Stimulated activated CD8-positive, alpha-beta memory T cell treated with anti-CD3 and anti-CD28 coated beads, Interleukin-4, amount 100 ng/mL, for 24 hours (primary cell): ENCODE results near the gene CROCC2.

Source experiments
- DNase-seq: peaks from one replicate; pipeline ENCODE4 v3.0.0-alpha.2; 2020; ENCODE audit warnings: low read depth

CROCC2 gene

GRCh38 chr2:241015439-241015838 lies 109.3 kb downstream of the CROCC2 start:
- no peak for DNase-seq

- DNase-seq: no peak
Observed at GRCh38 chr2:241017228-241017940, 111.2 kb downstream of the CROCC2 start.

GRCh38 chr2:241018051-241018891 lies 112.1 kb downstream of the CROCC2 start:
- no peak for DNase-seq

DNA sequence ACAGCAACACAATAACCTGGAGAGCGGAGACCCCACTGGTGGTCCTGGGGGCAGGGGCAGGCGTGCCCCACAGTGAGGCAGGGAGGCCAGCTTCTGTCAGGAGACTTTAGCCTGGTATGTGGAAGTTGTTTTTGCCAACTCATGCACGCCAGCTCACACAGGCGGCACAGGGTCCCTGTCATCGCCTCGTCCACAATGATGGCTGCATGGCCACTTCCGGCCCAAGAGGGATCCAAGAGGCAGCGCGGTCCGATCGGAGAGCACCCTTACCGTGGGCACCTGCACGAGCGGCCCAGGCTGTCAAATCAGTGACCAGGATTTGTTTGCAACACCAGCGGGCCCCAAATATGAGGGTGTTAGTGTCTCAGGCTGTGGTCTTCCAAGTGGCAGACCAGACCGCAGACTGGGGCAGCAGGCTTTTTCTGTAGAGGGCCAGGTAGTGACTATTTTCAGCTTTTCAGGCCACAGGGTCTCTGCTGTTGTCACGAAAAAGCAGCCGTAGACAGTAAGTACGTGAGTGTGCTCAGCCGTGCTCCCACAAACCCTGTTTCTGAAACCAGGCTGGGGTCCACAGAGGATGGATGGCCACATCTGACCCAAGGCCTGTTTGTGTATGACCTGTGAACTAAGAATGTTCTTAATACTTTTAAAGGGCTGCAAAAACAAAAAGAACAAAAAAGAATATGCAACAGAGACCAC lies 113.5 kb downstream of the CROCC2 start:
- DNase-seq: no peak

DNA sequence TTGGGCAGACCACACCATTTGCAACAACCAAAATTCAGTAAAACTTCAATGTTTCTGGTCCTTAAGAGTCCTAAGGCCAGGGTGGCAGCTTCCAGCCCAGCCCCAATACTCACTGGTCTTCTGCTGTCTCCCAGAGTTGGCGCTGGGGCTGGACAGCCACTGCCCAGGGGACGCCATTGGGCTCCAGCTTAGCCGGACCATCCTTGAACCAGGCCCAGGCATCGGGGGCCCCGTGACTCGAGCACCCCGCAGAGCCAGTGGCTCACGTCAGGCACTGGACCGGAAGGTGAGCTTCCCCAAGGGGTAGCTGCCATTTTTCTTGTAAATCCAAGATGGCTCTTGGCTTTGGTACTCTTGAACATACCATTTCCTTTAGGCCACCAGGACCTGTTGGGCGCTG lies 114.1 kb downstream of the CROCC2 start:
- no peak for DNase-seq

DNA sequence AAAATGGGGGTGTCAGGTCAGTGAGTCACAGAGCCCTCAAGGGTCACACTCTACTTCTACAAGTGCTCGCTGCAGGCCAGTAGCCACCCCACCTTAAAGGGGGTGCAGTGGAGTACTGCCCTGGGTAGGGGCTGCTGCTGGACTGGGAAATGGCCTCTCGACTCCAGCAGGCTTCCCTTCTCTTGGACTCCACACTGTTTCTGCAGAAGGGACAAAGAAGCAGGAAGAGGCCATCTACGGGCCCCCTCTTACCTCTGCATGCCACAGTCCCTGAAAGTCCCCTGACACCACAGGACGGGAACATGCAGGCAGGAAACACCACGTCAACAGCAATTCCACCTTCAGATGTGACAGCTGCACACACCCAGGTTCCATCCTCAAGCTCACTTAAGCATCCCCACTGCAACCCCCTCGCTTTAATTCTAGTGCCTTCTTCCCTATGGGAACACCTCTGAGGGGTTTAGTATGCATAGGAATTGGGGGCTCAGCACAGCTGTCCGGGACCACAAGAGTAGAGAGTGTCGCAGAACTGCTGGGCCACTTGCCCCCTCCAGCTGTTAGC lies 114.6 kb downstream of the CROCC2 start:
- no peak for DNase-seq

DNA sequence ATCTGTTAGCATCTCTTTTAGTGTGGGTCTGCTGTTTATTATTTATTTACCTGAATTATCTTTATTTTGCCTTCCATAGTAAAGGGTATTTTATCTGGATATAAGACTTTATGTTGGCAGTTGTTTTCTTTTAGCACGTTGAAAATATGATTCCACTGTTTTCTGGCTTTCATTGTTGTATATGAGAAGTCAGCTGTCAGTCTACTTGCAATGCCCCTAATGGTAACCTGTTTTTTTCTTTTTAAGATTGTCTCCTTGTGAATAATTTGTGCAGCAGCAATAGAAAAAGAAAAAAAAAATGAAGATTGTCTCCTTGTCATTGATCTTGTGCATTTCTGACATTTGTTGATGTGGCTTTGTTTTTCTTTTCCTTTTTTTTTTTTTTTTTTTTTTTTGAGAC lies 119.5 kb downstream of the CROCC2 start:
- DNase-seq: no peak

DNA sequence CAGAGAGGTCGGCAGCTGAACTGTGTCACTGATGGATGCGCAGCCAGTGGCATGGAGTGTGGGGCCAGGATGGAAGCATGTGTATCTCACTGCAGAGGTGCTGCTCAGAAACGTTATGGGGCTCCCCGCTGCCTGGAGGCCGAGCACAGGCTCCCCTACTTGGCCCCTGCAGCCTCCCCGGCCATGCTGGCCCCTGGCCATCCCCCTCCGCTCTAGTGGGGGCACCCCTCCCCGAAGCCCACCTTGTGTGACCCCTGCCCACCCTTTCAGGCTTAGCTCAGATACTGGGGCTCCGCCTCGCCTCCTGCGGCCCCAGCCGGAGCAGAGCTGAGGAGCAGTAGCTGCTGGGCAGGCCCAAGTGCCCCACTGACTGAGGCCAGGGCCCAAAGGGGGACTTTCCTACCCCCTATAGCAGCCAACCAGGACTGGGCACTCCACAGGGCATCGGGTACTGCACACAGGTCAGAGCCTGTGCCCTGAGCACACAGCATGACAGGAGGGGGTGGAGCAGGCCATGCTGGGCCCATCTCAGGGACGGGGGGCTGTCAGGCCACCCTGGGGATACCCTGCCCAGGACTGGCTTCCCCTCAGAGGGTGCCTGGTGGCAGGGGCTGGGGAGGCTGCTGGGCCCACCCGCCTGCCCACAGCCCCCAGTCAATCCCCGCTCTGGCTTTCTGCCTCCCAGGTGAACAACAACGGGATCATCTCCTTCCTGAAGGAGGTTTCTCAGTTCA lies 123.6 kb downstream of the CROCC2 start:
- no peak for DNase-seq

DNA sequence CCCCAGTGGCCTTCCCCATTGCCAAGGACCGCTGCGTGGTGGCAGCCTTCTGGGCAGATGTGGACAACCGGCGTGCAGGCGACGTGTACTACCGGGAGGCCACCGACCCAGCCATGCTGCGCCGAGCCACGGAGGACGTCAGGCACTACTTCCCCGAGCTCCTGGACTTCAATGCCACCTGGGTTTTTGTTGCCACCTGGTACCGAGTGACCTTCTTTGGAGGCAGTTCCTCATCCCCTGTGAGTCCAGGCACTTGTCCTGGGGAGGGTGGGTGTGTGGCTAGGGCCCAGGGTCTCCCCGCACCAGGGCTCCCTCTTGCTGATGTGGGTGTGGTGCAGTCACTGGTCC lies 124.2 kb downstream of the CROCC2 start:
- no peak for DNase-seq

- no peak for DNase-seq
Observed at GRCh38 chr2:241030883-241031282, 124.7 kb downstream of the CROCC2 start.

GRCh38 chr2:241031436-241032165 lies 125.5 kb downstream of the CROCC2 start:
- DNase-seq: no peak

GRCh38 chr2:241033336-241033987 lies 127.3 kb downstream of the CROCC2 start:
- no peak for DNase-seq

DNA sequence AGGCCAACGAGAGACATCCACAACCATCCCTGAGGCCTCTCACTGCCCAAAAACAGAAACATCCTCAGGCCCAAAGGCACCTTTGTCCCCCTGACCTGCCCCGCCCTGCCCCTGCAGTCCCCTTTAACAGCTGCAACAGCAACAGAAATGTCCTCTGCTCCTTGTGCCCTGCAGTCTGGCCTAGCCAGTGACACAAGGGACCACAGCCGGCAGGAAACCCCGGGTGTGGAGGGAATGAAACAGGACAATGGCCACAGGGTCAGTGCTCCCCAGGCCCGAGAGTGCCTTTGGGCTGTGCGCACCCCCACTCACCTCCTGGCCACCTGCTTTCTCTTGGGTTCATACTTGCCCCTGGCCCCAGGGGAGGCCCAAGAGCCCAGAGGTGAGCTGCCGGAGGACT lies 127.9 kb downstream of the CROCC2 start:
- no peak for DNase-seq

- no peak for DNase-seq
Observed at GRCh38 chr2:241034490-241035141, 128.5 kb downstream of the CROCC2 start.

- no peak for DNase-seq
Observed at GRCh38 chr2:241035142-241035817, 129.1 kb downstream of the CROCC2 start.

DNA sequence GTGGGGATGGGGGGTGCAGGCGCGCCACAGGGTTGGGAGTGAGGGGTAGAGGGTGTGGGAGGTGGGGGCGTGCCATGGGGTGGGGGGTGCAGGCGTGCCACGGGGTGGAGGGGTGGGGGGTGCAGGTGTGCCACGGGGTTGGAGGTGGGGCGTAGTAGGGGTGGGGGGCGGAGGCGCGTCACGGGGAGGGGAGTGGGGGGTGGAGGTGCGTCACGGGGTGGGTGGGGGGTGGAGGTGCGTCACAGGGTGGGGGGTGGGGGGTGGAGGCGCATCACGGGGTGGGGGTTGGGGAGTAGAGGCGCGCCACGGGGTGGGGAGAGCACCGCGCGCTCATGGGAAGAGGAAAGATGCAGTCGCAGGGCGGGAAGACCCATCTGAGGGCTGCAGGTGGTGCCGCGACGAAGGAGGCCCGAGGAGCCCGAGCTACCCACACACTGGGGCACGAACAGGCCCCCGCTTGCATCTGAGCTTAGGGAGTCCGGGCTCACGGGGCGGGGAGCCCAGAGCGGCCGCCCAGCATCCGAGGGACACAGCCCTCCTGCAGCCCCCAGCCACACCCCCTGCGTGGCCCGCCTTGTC lies 129.8 kb downstream of the CROCC2 start:
- no peak for DNase-seq

- peak; percentile 42 for DNase-seq
Observed at GRCh38 chr2:241036397-241036963, 130.3 kb downstream of the CROCC2 start.

DNA sequence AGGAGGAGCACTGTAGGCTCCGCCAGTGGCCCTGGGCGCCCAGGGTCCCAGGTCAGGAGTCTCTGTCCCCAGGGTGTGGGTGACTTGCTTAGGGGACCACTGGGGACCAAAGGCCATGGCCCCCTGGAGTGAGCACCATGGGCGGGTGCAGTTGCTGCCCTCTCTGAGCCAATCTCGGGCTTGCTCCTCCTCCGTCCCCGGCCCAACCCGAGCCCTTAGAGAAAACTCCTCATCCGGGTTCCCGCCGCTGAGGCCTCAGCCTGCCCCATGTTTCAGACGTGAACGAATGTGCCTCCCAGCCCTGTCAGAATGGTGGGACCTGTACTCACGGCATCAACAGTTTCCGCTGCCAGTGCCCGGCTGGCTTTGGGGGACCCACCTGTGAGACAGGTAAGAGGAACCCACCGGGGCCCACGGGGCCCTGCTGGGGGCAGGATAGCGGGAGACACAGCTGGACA lies 130.9 kb downstream of the CROCC2 start:
- DNase-seq: no peak

- DNase-seq: no peak
Observed at GRCh38 chr2:241037498-241037897, 131.4 kb downstream of the CROCC2 start.
